ENCODE measurements around the gene BAIAP3.

The BAIAP3 gene

GRCh38 chr16:1341495-1342420, 8.3 kb downstream of the BAIAP3 start:
- TF ChIP-seq CTCF (IDR thresholded peaks at IDR 0.05; ENCODE audit: insufficient read depth, low read length, missing control alignments): no peak
- no peak overlapping the region for H3K4me3 ChIP-seq (ENCODE audit: low read depth, low read length)
- CTCF ChIA-PET: interaction anchor here (2.2 kb wide), 1 partner anchor 23 kb away, joined by 4 read pairs; no protein-coding TSS in a partner anchor
- no peak for DNase-seq (ENCODE audit: low read depth, low spot score)
- POLR2A ChIA-PET: interaction anchor here (0.6 kb wide), 1 partner anchor 14 kb away, joined by 3 read pairs; no protein-coding TSS in a partner anchor

- DNase-seq (ENCODE audit: low read depth, low spot score): no peak
- CTCF ChIA-PET: interaction anchor here (2.2 kb wide), 1 partner anchor 22 kb away, joined by 4 read pairs; no protein-coding TSS in a partner anchor
- H3K4me3 ChIP-seq (ENCODE audit: low read depth, low read length): peak overlapping the region; percentile 15; the same call in 1 of the 2 replicates
- TF ChIP-seq CTCF (IDR thresholded peaks at IDR 0.05; ENCODE audit: insufficient read depth, low read length, missing control alignments): no peak
- POLR2A ChIA-PET: interaction anchor here (0.6 kb wide), 1 partner anchor 78 kb away, joined by 3 read pairs; no protein-coding TSS in a partner anchor
These were observed 9.3 kb downstream of the BAIAP3 start for GRCh38 chr16:1342526-1343427.

GRCh38 chr16:1343428-1344242, 10.2 kb downstream of the BAIAP3 start:
- no peak for DNase-seq (ENCODE audit: low read depth, low spot score)
- peak overlapping the region; percentile 15; the same call in 1 of the 2 replicates for H3K4me3 ChIP-seq (ENCODE audit: low read depth, low read length)
- no peak for TF ChIP-seq CTCF (IDR thresholded peaks at IDR 0.05; ENCODE audit: insufficient read depth, low read length, missing control alignments)
- ChIA-PET CTCF (interaction anchor here (1.4 to 2.2 kb wide), 2 partner anchors 20 to 21 kb away, joined by 4 to 8 read pairs; no protein-coding TSS in a partner anchor), POLR2A (no interaction called here)

- ChIA-PET CTCF (interaction anchor here (1.4 kb wide), 1 partner anchor 20 kb away, joined by 8 read pairs; no protein-coding TSS in a partner anchor), POLR2A (no interaction called here)
- no peak overlapping the region for H3K4me3 ChIP-seq (ENCODE audit: low read depth, low read length)
- DNase-seq (ENCODE audit: low read depth, low spot score): no peak
- TF ChIP-seq CTCF (IDR thresholded peaks at IDR 0.05; ENCODE audit: insufficient read depth, low read length, missing control alignments): no peak
These were observed 11.1 kb downstream of the BAIAP3 start for GRCh38 chr16:1344499-1344898.

- ChIA-PET POLR2A (no interaction called here), CTCF (interaction anchor here (1.4 kb wide), 1 partner anchor 19 kb away, joined by 8 read pairs; no protein-coding TSS in a partner anchor)
These were observed 11.6 kb downstream of the BAIAP3 start for GRCh38 chr16:1345087-1345486.

More at GRCh38 chr16:1345087-1345486, 11.6 kb downstream of the BAIAP3 start:
- no peak overlapping the region for H3K4me3 ChIP-seq (ENCODE audit: low read depth, low read length)
- TF ChIP-seq CTCF (IDR thresholded peaks at IDR 0.05; ENCODE audit: insufficient read depth, low read length, missing control alignments): no peak
- no peak for DNase-seq (ENCODE audit: low read depth, low spot score)
